Activated CD8-positive, alpha-beta T cell treated with anti-CD3 and anti-CD28 coated beads for 36 hours (primary cell): ENCODE measurements around the gene NUDCD3. TPM values are rescaled to one million over a fixed set of nuclear protein-coding genes. Genes with fewer than 3 reads are reported as not detected.

ENCODE experiments used
- ATAC-seq: fragments of 200-7000 bp; cut with Tn5 transposase; one replicate; pipeline ENCODE4 v1.10.0; 2021; ENCODE audit warnings: mild to moderate bottlenecking, moderate library complexity
- CTCF ChIA-PET: fragments of 350-600 bp; sonication (Branson Sonifier 250); formaldehyde crosslinking; loops from one replicate; lab custom pipeline; 2021; ENCODE audit warnings: antibody characterized with exemption; lab: Charles Lee
- POLR2A ChIA-PET: fragments of 350-600 bp; sonication (Branson Sonifier 250); formaldehyde crosslinking; loops from one replicate; lab custom pipeline; 2021; ENCODE audit warnings: antibody characterized with exemption; lab: Charles Lee
- DNase-seq: peaks from one replicate; pipeline ENCODE4 v3.0.0-alpha.2; 2020
- H3K27ac Mint-ChIP-seq: one replicate; pipeline ENCODE4 v1.8.0; 2021; ENCODE audit warnings: mild to moderate bottlenecking, mixed read lengths
- H3K27me3 Mint-ChIP-seq: one replicate; pipeline ENCODE4 v1.8.0; 2021; ENCODE audit warnings: mixed read lengths
- H3K36me3 Mint-ChIP-seq: one replicate; pipeline ENCODE4 v1.8.0; 2021; ENCODE audit warnings: low read depth, mixed read lengths
- H3K4me1 Mint-ChIP-seq: one replicate; pipeline ENCODE4 v1.8.0; 2021; ENCODE audit warnings: low read depth, mixed read lengths
- H3K4me3 Mint-ChIP-seq: one replicate; pipeline ENCODE4 v1.8.0; 2021; ENCODE audit warnings: mild to moderate bottlenecking, moderate library complexity, mixed read lengths
- H3K9me3 Mint-ChIP-seq: one replicate; pipeline ENCODE4 v1.8.0; 2021; ENCODE audit warnings: mixed read lengths
- intact Hi-C: fragments of 100-400 bp; cut with micrococcal nuclease; formaldehyde crosslinking; loops from one replicate; pipeline ENCODE4 v1.10.0; 2022
- total RNA-seq, 2 experiments: library from RNA; stranded (reverse); gene quantifications; one replicate each; pipeline ENCODE4 v1.2.3, GENCODE V29; 2021
- TF ChIP-seq, protein P1 (sequence below): fragments of 200-600 bp; IDR thresholded peaks from one replicate; pipeline ENCODE4 v1.8.0; 2022; ENCODE audit warnings: antibody characterized with exemption, mild to moderate bottlenecking

The NUDCD3 gene
- total RNA-seq, 2 experiments from 2014 or later: 102 to 107 TPM

DNA sequence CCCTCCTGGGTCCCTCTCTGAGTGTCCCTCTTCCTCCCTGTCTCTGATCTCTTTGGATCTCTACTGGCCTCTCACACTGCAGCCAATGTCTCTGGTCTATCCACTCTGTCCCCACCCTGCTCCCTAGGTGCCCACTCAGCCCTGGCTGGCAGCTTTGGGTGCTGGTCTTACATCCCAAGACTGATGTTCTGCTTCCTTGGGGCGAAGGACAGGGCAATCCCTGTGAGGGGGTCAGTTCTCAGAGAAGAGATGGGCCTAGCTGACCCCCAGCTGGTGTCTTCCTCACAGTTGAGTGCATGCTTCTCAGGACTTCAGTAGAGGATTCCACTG lies 113.4 kb downstream of the NUDCD3 start:
- Mint-ChIP-seq H3K27me3 (no peaks in the 10 kb centered on the region), H3K36me3 (no peaks in the 10 kb centered on the region), H3K4me1 (peaks cover 4% of the 10 kb centered on the region), H3K9me3 (no peaks in the 10 kb centered on the region), H3K4me3 (no peak overlapping the region), H3K27ac (no peak overlapping the region)
- CTCF ChIA-PET: no interaction called here
- DNase-seq (no peak), ATAC-seq (no peak)
- TF ChIP-seq, protein P1, sequence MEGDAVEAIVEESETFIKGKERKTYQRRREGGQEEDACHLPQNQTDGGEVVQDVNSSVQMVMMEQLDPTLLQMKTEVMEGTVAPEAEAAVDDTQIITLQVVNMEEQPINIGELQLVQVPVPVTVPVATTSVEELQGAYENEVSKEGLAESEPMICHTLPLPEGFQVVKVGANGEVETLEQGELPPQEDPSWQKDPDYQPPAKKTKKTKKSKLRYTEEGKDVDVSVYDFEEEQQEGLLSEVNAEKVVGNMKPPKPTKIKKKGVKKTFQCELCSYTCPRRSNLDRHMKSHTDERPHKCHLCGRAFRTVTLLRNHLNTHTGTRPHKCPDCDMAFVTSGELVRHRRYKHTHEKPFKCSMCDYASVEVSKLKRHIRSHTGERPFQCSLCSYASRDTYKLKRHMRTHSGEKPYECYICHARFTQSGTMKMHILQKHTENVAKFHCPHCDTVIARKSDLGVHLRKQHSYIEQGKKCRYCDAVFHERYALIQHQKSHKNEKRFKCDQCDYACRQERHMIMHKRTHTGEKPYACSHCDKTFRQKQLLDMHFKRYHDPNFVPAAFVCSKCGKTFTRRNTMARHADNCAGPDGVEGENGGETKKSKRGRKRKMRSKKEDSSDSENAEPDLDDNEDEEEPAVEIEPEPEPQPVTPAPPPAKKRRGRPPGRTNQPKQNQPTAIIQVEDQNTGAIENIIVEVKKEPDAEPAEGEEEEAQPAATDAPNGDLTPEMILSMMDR: no peak
- POLR2A ChIA-PET: no interaction called here
- intact Hi-C loops: no loop called here

DNA sequence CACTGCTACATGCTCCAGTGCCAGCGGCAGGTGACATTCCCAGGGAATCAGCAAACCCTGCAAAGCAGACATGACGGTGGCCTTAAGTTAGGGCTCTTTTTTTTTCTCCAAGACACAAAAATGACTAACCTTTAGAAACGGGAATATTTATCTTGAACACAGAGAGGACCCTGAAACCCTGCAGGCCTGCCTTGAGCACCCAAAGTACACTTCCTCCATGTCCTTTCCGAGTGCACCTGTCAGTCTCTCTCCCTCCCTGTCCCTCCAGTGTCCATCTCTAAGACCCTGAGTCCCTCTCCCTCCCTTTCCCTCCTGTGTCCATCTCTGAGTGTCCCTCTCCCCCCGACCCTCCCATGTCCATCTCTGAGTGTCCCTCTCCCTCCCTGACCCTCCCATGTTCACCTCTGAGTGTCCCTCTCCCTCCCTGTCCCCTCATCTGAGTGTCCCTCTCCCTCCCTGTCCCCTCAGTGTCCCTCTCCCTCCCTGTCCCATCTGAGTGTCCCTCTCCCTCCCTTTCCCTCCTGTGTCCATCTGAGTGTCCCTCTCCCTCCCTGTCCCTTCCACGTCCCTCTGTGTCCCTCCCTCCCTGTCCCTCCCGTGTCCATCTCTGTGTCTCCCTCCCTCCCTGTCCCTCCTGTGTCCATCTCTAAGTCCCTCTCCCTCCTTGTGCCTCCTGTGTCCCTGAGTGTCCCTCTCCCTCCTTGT lies 113.9 kb downstream of the NUDCD3 start:
- no peaks in the 10 kb centered on the region for H3K36me3 Mint-ChIP-seq
- ChIA-PET CTCF (no interaction called here), POLR2A (no interaction called here)
- no peak for DNase-seq
- H3K27me3 Mint-ChIP-seq: no peaks in the 10 kb centered on the region
- no peak overlapping the region for H3K4me3 Mint-ChIP-seq
- H3K9me3 Mint-ChIP-seq: no peaks in the 10 kb centered on the region
- TF ChIP-seq, protein P1: no peak
- intact Hi-C loops: no loop called here
- ATAC-seq: no peak
- peaks cover 4% of the 10 kb centered on the region for H3K4me1 Mint-ChIP-seq
- no peak overlapping the region for H3K27ac Mint-ChIP-seq

DNA sequence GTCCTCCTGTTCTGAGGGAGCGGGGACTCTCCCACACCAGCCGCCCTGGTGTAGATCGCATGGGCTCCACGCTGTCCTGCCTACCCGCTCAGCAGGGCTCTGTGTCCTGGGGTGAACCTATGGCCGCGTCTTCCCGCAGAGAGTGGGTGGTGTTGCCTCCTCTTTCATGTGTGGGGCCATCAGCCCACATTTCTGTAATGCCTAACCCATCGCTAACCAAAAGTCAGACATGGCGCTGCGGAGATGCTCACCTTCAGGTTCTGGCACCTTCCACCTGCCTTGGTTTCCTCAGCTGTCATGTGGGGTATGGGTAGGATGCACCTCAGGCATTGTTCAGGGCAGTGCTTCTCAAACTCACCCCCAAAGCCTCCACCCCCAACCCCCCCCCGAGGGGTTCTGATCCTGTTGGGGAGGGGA lies 114.5 kb downstream of the NUDCD3 start:
- H3K4me3 Mint-ChIP-seq: no peak overlapping the region
- no peak overlapping the region for H3K27ac Mint-ChIP-seq
- ChIA-PET CTCF (interaction anchor here (1.0 to 1.2 kb wide), 2 partner anchors 10 to 135 kb away, joined by 3 read pairs; no protein-coding TSS in a partner anchor), POLR2A (no interaction called here)
- H3K9me3 Mint-ChIP-seq: no peaks in the 10 kb centered on the region
- H3K27me3 Mint-ChIP-seq: no peaks in the 10 kb centered on the region
- ATAC-seq (no peak), DNase-seq (no peak)
- H3K4me1 Mint-ChIP-seq: peaks cover 4% of the 10 kb centered on the region
- H3K36me3 Mint-ChIP-seq: no peaks in the 10 kb centered on the region
- intact Hi-C loops: no loop called here
- TF ChIP-seq, protein P1: no peak

DNA sequence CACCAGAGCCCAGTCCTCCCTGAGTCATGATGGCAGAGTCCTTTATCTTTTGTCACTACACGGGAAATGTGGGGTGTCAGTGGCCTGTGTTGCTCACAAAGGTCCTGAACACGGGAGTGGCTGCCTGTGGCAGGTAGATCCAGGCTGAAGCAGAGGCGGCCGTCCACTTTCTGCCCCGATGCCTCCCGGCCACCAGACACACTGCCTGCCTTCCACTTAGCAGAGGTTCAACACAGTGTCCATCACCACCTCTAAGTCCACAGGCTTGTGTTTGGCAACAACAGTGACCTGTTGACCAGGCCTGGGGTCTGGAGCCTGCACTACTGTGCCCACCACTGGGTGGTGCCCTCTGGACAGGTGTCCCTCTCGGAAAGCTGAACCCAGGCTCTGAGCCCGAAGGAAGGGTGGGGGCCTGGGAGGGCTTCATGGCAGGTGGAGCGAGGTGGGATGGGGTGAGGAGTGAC lies 115.2 kb downstream of the NUDCD3 start:
- no peaks in the 10 kb centered on the region for H3K9me3 Mint-ChIP-seq
- peaks cover 4% of the 10 kb centered on the region for H3K4me1 Mint-ChIP-seq
- H3K36me3 Mint-ChIP-seq: no peaks in the 10 kb centered on the region
- no peak overlapping the region for H3K4me3 Mint-ChIP-seq
- peak; percentile 26 for DNase-seq
- TF ChIP-seq, protein P1: peak; percentile 29
- CTCF ChIA-PET: interaction anchor here (1.0 to 1.2 kb wide), 2 partner anchors 9 to 134 kb away, joined by 3 read pairs; no protein-coding TSS in a partner anchor
- H3K27ac Mint-ChIP-seq: no peak overlapping the region
- peaks cover 2% of the 10 kb centered on the region for H3K27me3 Mint-ChIP-seq
- intact Hi-C loops: no loop called here
- POLR2A ChIA-PET: no interaction called here
- ATAC-seq: no peak

DNA sequence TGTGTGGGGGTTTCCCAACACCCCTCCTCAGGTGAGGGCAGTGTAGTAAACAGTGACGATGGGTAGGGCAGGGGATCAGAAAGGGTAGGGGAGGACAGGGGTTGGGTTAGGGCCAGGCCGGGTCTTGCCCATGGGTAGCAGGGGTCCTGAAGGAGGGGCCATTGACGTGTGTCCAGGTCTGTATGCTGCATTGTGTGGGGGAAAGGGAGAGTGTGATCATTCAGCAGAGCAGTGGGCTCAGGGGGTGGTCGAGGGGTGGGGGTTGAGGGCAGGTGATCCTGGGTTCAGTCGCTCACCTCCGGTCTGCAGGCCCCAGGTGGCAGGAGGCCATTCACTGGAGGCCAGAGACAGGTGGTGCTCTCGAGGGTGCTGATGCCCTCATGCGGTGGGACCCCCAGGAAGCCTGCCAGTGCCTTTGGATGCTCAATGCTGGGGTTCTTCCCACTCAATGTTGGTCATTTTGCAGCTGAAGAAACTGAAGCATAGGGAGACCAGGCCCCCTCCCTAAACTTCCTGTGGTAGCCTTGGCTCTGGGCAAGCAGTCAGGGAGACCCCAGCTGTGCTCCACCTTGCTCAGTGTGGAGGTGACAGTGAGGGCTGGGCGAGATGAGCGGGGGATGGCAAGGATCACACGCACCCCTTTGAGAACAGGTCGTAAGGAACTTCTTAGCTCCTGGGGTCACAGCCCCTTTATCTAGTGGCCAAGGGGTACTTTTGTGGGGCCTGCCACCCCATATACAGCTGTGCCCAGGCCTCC lies 116.3 kb downstream of the NUDCD3 start:
- no peak for DNase-seq
- intact Hi-C loops: no loop called here
- no peaks in the 10 kb centered on the region for H3K9me3 Mint-ChIP-seq
- peaks cover 4% of the 10 kb centered on the region for H3K4me1 Mint-ChIP-seq
- H3K27ac Mint-ChIP-seq: no peak overlapping the region
- H3K4me3 Mint-ChIP-seq: no peak overlapping the region
- ChIA-PET POLR2A (no interaction called here), CTCF (no interaction called here)
- peaks cover 2% of the 10 kb centered on the region for H3K27me3 Mint-ChIP-seq
- H3K36me3 Mint-ChIP-seq: no peaks in the 10 kb centered on the region
- no peak for ATAC-seq
- TF ChIP-seq, protein P1: no peak
